Lower leg skin (tissue), 4 donors: ENCODE data around the gene UBE2D4. TPM values are rescaled to one million over a fixed set of nuclear protein-coding genes. Genes with fewer than 3 reads are reported as not detected.

Experiments
- total RNA-seq, 4 donors: library from RNA; depleted of rRNA; stranded (reverse); fragments of >200 nt; gene quantifications; one replicate each; pipeline ENCODE4 v1.1.0, GENCODE V29; 2016

The UBE2D4 gene
- total RNA-seq, 4 donors from 2014 or later: 13.0 to 23.9 (median 20.8) TPM

Other genes starting within 250 kb of the UBE2D4 start
- gene COA1, start 196.9 kb upstream of the UBE2D4 start, total RNA-seq: 10 to 100 TPM; 25.9 to 36.0 (median 31.1) TPM
- gene BLVRA, start 167.8 kb upstream of the UBE2D4 start, total RNA-seq: 10 to 100 TPM; 25.4 to 38.9 (median 32.1) TPM
- gene MRPS24, start 56.9 kb upstream of the UBE2D4 start, total RNA-seq: 100 to 1,000 TPM in 1 of 4 donors, 10 to 100 TPM in 3; 64.9 to 135 (median 92.5) TPM
- 10 to 100 TPM; 26.3 to 42.0 (median 34.5) TPM for gene URGCP, start 19.8 kb upstream of the UBE2D4 start, total RNA-seq
- gene SPDYE1, start 71.5 kb downstream of the UBE2D4 start, total RNA-seq: under 1 TPM in 1 of 4 donors, not detected in 3; 0.69 TPM
- gene DBNL, start 118.3 kb downstream of the UBE2D4 start, total RNA-seq: 100 to 1,000 TPM in 3 of 4 donors, 10 to 100 TPM in 1; 81.3 to 122 (median 106) TPM
- 1 to 10 TPM in 3 of 4 donors, under 1 TPM in 1; 0.75 to 7.9 (median 3.6) TPM for gene PGAM2, start 139.1 kb downstream of the UBE2D4 start, total RNA-seq
- 100 to 1,000 TPM in 1 of 4 donors, 10 to 100 TPM in 3; 31.0 to 110 (median 43.6) TPM for gene POLM, start 156.1 kb downstream of the UBE2D4 start, total RNA-seq
- 100 to 1,000 TPM in 1 of 4 donors, 10 to 100 TPM in 3; 52.6 to 134 (median 54.6) TPM for gene AEBP1, start 177.9 kb downstream of the UBE2D4 start, total RNA-seq
- 10 to 100 TPM; 50.8 to 69.0 (median 58.7) TPM for gene POLD2, start 197.1 kb downstream of the UBE2D4 start, total RNA-seq
- not detected for gene MYL7, start 214.9 kb downstream of the UBE2D4 start, total RNA-seq